Keratinocyte (primary cell): ENCODE data around the gene DENND4A.

ENCODE experiments used
- EZH2 ChIP-seq: IDR thresholded peaks from one replicate; pipeline ENCODE4 v1.6.1; 2012; ENCODE audit warnings: inconsistent platforms, mild to moderate bottlenecking, low read length, moderate library complexity
- TF ChIP-seq, protein P1 (sequence below), 3 experiments: IDR thresholded peaks in 1 of 3; conservative IDR thresholded peaks in 1 of 3; optimal IDR thresholded peaks in 1 of 3; 2 replicates in 2 of 3; 3 replicates in 1 of 3; pipeline versions ENCODE3 to v1.5.1; 2011; ENCODE audit warnings: low read length in 3 of 3, mild to moderate bottlenecking in 3 of 3, moderate library complexity in 2 of 3, control low read depth in 1 of 3, inconsistent platforms in 1 of 3; ENCODE audit not compliant: insufficient read depth in 2 of 3; ENCODE audit errors: extremely low read depth in 1 of 3

DNA sequence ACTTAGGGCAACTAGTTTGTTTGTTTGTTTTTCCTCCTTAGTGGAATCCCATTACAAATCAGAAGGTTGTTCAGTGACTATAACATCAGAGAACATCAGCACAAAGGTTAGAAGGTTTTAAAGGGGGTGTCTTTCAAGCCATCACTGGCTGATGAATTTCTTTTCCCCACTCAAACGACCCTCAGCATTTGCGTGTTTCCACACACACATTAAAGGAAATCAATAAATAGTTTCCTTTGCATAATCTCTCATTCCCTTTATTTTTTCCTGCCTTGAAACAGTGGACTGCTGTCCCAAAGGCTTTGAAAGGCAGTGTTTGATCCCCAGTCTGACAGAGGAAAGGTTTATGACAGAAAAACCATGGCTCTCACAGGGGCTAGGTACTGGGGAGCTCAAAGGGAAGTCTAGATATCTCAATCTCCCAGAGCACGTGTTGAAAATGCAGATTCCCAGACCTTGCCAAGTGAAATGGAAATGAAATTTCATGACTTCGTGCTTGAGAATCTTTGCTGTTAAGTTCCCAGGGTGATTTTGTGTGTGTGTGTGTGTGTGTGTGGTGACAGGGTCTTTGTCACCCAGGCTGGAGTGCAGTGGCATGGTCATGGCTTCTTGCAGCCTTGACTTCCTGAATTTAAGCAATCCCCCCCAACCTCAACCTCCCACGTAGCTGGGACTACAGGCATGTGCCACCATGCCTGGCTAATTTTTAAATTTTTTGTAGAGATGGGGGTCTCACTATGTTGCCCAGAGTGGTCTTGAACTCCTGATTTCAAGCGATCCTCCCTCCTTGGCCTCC is 178.9 kb downstream of the DENND4A start:
- TF ChIP-seq, protein P1, sequence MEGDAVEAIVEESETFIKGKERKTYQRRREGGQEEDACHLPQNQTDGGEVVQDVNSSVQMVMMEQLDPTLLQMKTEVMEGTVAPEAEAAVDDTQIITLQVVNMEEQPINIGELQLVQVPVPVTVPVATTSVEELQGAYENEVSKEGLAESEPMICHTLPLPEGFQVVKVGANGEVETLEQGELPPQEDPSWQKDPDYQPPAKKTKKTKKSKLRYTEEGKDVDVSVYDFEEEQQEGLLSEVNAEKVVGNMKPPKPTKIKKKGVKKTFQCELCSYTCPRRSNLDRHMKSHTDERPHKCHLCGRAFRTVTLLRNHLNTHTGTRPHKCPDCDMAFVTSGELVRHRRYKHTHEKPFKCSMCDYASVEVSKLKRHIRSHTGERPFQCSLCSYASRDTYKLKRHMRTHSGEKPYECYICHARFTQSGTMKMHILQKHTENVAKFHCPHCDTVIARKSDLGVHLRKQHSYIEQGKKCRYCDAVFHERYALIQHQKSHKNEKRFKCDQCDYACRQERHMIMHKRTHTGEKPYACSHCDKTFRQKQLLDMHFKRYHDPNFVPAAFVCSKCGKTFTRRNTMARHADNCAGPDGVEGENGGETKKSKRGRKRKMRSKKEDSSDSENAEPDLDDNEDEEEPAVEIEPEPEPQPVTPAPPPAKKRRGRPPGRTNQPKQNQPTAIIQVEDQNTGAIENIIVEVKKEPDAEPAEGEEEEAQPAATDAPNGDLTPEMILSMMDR (optimal IDR thresholded peaks at IDR 0.05 in 1 of 3, IDR thresholded peaks at IDR 0.05 in 1 of 3, conservative IDR thresholded peaks at IDR 0.05 in 1 of 3; ENCODE audit: extremely low read depth in 1 of 3, insufficient read depth in 2 of 3, low read length in 3 of 3): no peak
- TF ChIP-seq EZH2: no peak
